Left lobe of liver (tissue), 2 donors: ENCODE measurements around the gene SNU13. TPM values are rescaled to one million over a fixed set of nuclear protein-coding genes. Genes with fewer than 3 reads are reported as not detected.
"Not testable (repeated sequence)": the region's sequence is repeated elsewhere in the genome, so short reads cannot be mapped to it uniquely, and the experiment has no call there.

Experiments used
- ATAC-seq: fragments of 200-7000 bp; cut with Tn5 transposase; one replicate; pipeline ENCODE4 v1.9.1; 2020; ENCODE audit warnings: mild to moderate bottlenecking, moderate library complexity
- DNase-seq: peaks from one replicate; pipeline ENCODE4 v3.0.0-alpha.2; 2020; ENCODE audit warnings: low spot score
- total RNA-seq: library from RNA; stranded (reverse); gene quantifications from one replicate; pipeline ENCODE4 v1.2.1, GENCODE V29; 2021
- donor health status: DM: no; HTN: no; CAD: no; lungs with moderate emphysema.
- donor health status: DM: no; HTN: yes; CAD: no.

SNU13 gene
- total RNA-seq, 1 donor from 2014 or later, result 39.7 TPM

GRCh38 chr22:41682033-41682807 lies 6.4 kb downstream of the SNU13 start:
- DNase-seq (peak; percentile 90), ATAC-seq (peak; percentile 97)

GRCh38 chr22:41681616-41682015 lies 7.1 kb downstream of the SNU13 start:
- ATAC-seq (peak; percentile 25), DNase-seq (no peak)

GRCh38 chr22:41676134-41676533 lies 12.5 kb downstream of the SNU13 start:
- no peak for DNase-seq
- no peak for ATAC-seq

GRCh38 chr22:41674846-41675340 lies 13.8 kb downstream of the SNU13 start:
- DNase-seq, result no peak
- no peak for ATAC-seq

- DNase-seq (no peak), ATAC-seq (peak; percentile 92)
Observed at GRCh38 chr22:41672780-41673509, 15.7 kb downstream of the SNU13 start.

- ATAC-seq, result peak; percentile 36
Observed at GRCh38 chr22:41672096-41672495, 16.6 kb downstream of the SNU13 start.

GRCh38 chr22:41668971-41669911 lies 19.4 kb downstream of the SNU13 start:
- DNase-seq, result no peak
- no peak for ATAC-seq

More at GRCh38 chr22:41672096-41672495, 16.6 kb downstream of the SNU13 start:
- DNase-seq, result not testable (repeated sequence)

- DNase-seq (no peak), ATAC-seq (no peak)
Observed at GRCh38 chr22:41664951-41665350, 23.7 kb downstream of the SNU13 start.

GRCh38 chr22:41664490-41664889 lies 24.2 kb downstream of the SNU13 start:
- DNase-seq, result no peak
- no peak for ATAC-seq

GRCh38 chr22:41663594-41663993 lies 25.1 kb downstream of the SNU13 start:
- not testable (repeated sequence) for ATAC-seq, DNase-seq

GRCh38 chr22:41661713-41662112 lies 27.0 kb downstream of the SNU13 start:
- ATAC-seq (no peak), DNase-seq (no peak)

GRCh38 chr22:41661088-41661487 lies 27.6 kb downstream of the SNU13 start:
- DNase-seq (no peak), ATAC-seq (no peak)

- DNase-seq (no peak), ATAC-seq (no peak)
Observed at GRCh38 chr22:41660416-41660815, 28.3 kb downstream of the SNU13 start.

GRCh38 chr22:41659941-41660340 lies 28.7 kb downstream of the SNU13 start:
- ATAC-seq, result no peak
- DNase-seq, result no peak

- no peak for DNase-seq
- no peak for ATAC-seq
Observed at GRCh38 chr22:41658869-41659268, 29.8 kb downstream of the SNU13 start.

GRCh38 chr22:41657709-41658108 lies 31.0 kb downstream of the SNU13 start:
- ATAC-seq (no peak), DNase-seq (no peak)

GRCh38 chr22:41656556-41656955 lies 32.1 kb downstream of the SNU13 start:
- no peak for DNase-seq
- ATAC-seq, result no peak

- DNase-seq, result no peak
- peak; percentile 62 for ATAC-seq
Observed at GRCh38 chr22:41654322-41654721, 34.3 kb downstream of the SNU13 start.

- ATAC-seq (no peak), DNase-seq (no peak)
Observed at GRCh38 chr22:41650821-41651220, 37.8 kb downstream of the SNU13 start.

- DNase-seq (no peak), ATAC-seq (no peak)
Observed at GRCh38 chr22:41650229-41650628, 38.4 kb downstream of the SNU13 start.

- ATAC-seq (no peak), DNase-seq (no peak)
Observed at GRCh38 chr22:41648432-41648831, 40.2 kb downstream of the SNU13 start.
